AG04450 (cell line): ENCODE results near the gene SLIT1. TPM values are rescaled to one million over a fixed set of nuclear protein-coding genes. Genes with fewer than 3 reads are reported as not detected.

Source experiments
- CTCF ChIA-PET: fragments of 300-600, 350-600 bp; formaldehyde crosslinking; extraction: SDS; loops from one replicate; lab custom pipeline; 2022; ENCODE audit warnings: antibody characterized with exemption, inconsistent platforms; lab: Charles Lee
- POLR2A ChIA-PET: fragments of 350-600 bp; formaldehyde crosslinking; extraction: SDS; loops from one replicate; lab custom pipeline; 2021; ENCODE audit warnings: antibody characterized with exemption, inconsistent platforms; lab: Yijun Ruan, JAX
- DNase-seq: peaks from one replicate; pipeline ENCODE4 v3.0.0-alpha.2; 2011; ENCODE audit warnings: low read depth, low spot score
- H3K27ac ChIP-seq: one replicate; pipeline ENCODE4 v1.5.1; 2012; ENCODE audit warnings: low read depth, low read length, control low read depth
- H3K27me3 ChIP-seq: one replicate; pipeline ENCODE4 v1.6.0; 2012; ENCODE audit warnings: low read length; ENCODE audit not compliant: control insufficient read depth, insufficient read depth
- H3K4me3 ChIP-seq: 2 replicates; pipeline ENCODE4 v1.5.1; 2011; ENCODE audit warnings: mild to moderate bottlenecking, low read depth, low read length, control low read depth
- H3K9me3 ChIP-seq: 2 replicates; pipeline ENCODE4 v1.5.1; 2012; ENCODE audit warnings: low read length; ENCODE audit not compliant: control insufficient read depth, insufficient read depth
- polyA plus RNA-seq: library from polyadenylated mRNA; depleted of rRNA; stranded (reverse); fragments of >200 nt; gene quantifications from 2 replicates; pipeline ENCODE4 v1.2.3, GENCODE V29; 2011
- TF ChIP-seq, protein P1 (sequence below): IDR thresholded peaks from 2 replicates; pipeline ENCODE4 v1.5.1; 2011; ENCODE audit warnings: low read depth, low read length, control low read depth, inconsistent platforms

The SLIT1 gene
- polyA plus RNA-seq, 1 experiment, result 0.01 TPM

DNA sequence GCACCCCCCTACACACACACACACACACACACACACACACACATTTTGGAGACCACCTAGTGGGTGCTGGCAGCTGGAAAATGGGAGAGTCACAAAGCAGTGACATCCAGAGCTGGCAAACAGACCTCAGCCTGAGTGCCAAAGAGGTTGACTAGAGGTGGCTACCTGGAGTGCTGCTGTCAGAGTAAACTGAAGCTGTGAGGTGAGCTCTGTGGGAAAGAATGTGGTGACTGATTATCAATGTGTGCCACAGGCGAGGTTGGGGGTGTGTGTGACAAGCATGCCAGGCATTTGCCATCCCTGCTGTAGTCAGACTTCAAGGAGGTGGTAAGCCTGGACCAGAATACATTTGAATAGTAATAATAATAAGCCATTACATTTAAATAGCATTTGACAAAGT, 120.6 kb downstream of the SLIT1 start:
- peaks cover 4% of the 10 kb centered on the region for H3K9me3 ChIP-seq
- DNase-seq, result no peak
- H3K4me3 ChIP-seq, result no peak overlapping the region
- ChIA-PET CTCF (interaction anchor here (0.7 kb wide), 1 partner anchor 132 kb away, joined by 4 read pairs; no protein-coding TSS in a partner anchor), POLR2A (no interaction called here)
- no peak overlapping the region for H3K27ac ChIP-seq
- TF ChIP-seq, protein P1, sequence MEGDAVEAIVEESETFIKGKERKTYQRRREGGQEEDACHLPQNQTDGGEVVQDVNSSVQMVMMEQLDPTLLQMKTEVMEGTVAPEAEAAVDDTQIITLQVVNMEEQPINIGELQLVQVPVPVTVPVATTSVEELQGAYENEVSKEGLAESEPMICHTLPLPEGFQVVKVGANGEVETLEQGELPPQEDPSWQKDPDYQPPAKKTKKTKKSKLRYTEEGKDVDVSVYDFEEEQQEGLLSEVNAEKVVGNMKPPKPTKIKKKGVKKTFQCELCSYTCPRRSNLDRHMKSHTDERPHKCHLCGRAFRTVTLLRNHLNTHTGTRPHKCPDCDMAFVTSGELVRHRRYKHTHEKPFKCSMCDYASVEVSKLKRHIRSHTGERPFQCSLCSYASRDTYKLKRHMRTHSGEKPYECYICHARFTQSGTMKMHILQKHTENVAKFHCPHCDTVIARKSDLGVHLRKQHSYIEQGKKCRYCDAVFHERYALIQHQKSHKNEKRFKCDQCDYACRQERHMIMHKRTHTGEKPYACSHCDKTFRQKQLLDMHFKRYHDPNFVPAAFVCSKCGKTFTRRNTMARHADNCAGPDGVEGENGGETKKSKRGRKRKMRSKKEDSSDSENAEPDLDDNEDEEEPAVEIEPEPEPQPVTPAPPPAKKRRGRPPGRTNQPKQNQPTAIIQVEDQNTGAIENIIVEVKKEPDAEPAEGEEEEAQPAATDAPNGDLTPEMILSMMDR, result no peak
- H3K27me3 ChIP-seq, result peaks cover 25% of the 10 kb centered on the region

DNA sequence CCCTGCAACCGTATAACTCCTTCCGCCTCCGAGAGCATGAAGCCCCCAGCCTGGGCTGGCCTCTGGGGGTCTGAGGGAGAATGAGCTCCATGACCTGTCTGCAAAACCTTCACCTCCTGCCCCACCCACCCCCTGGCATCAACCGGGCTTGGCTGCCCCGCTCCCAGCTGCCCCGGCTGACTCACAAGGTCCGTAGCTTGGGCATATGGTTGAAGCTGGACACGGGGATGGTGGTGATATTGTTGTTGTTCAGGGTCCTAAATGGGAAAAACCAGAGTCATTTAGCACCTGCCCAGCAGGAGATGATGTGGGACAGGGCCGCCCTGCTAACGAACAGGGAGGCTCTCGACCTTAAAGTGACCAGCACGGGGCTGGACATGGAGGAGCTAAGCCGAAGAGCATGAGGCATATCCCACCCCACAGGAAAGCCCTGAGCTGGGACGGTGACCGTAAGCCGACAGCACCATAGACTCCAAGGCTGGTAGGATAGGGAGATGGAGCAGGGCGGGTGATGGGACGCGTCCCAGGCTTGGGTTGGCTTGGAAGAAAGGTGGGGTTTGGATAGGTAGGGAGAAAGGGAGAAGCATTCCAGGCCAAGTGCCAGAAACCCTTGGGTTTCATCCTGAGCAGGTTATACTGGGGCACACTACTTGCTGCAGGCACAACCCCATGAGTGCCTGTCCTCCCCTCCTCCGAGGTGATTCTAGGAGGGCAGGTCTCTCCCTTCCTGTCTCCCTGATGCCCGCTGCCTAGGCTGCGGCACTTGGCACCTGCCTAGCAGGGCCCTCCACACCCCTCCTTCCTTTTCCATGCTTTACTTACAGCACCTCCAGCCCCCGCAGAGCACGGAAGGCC, 121.5 kb downstream of the SLIT1 start:
- Histone ChIP-seq H3K9me3 (no peaks in the 10 kb centered on the region; the same call in 1 of the 2 replicates), H3K4me3 (no peak overlapping the region), H3K27ac (no peak overlapping the region), H3K27me3 (peaks cover 26% of the 10 kb centered on the region)
- CTCF ChIA-PET, result interaction anchor here (1.1 to 1.6 kb wide), 2 partner anchors 9 to 146 kb away, joined by 3 to 11 read pairs; no protein-coding TSS in a partner anchor
- TF ChIP-seq, protein P1, result no peak
- POLR2A ChIA-PET, result no interaction called here
- no peak for DNase-seq

DNA sequence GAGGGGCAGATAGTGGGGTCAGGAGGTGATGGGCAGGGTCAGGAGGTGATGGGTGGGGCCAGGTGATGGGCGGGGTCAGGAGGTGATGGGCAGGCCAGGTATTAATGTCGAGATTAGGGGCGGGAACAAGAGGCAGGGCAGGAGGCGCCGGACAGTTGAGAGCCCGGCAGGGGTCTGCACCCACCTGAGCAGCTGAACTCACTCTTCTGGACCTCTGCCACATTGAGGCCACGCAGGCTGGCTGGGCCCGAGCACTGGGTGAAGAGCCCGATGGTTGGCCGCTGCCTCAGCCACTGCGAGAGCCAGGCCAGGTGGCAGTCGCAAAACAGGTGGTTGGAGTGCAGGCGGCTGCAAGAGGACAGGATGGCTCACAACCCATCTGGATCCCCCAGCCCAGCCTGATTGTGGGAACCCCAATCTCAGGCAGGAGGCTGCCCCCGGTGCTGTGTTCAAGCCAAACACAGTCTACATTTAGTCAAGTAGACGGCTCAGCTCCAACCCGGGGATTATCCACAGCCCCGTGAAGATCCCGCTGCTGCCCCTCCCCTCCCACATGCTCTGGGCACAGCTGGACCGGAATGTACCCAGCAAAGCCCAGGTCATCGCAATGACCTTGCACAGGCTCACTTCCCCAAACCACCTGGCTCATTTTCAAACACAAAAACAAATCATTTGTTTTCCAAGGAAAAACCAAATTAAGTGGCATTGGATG, 122.3 kb downstream of the SLIT1 start:
- Histone ChIP-seq H3K27me3 (peaks cover 25% of the 10 kb centered on the region), H3K27ac (no peak overlapping the region), H3K4me3 (no peak overlapping the region), H3K9me3 (no peaks in the 10 kb centered on the region; the same call in 1 of the 2 replicates)
- CTCF ChIA-PET, result interaction anchor here (1.1 to 1.6 kb wide), 2 partner anchors 10 to 147 kb away, joined by 3 to 11 read pairs; no protein-coding TSS in a partner anchor
- POLR2A ChIA-PET, result no interaction called here
- no peak for DNase-seq
- TF ChIP-seq, protein P1, result no peak

DNA sequence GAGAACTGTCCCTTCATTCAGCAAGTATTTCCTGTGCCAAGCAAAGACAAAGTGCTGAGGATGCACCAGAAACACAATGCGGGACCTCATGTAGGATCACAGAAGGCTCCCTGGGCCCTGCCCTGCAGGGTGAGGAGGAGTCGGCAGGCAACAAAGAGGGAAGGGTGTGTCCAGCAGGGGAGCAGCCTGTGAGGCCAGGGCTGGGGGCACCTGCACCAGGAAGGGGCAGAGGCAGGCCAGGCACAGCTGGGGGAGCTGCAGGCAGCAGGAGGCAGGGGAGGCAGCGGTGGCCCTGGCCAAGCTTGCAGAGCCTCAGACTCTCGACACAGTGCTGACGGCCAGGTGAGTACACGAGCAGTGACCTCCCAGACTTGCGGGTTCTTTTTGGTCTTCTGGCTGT, 123.3 kb downstream of the SLIT1 start:
- POLR2A ChIA-PET, result no interaction called here
- TF ChIP-seq, protein P1, result no peak
- Histone ChIP-seq H3K9me3 (no peaks in the 10 kb centered on the region; the same call in 1 of the 2 replicates), H3K27ac (no peak overlapping the region), H3K27me3 (peaks cover 29% of the 10 kb centered on the region), H3K4me3 (no peak overlapping the region)
- CTCF ChIA-PET, result no interaction called here
- no peak for DNase-seq
